ENCODE data around the gene DENND2C. TPM values are rescaled to one million over a fixed set of nuclear protein-coding genes. Genes with fewer than 3 reads are reported as not detected.

DENND2C gene
- polyA plus RNA-seq, 1 donor from 2014 or later = 0.26 TPM

GRCh38 chr1:114677691-114678090 lies 7.8 kb upstream of the DENND2C start:
- no peak overlapping the region for H2AFZ ChIP-seq (ENCODE audit: low read depth, low read length)
- H3K4me2 ChIP-seq (ENCODE audit: low read length) = no peak overlapping the region
- TF ChIP-seq EP300 (conservative IDR thresholded peaks at IDR 0.05; ENCODE audit: poor library complexity, severe bottlenecking) (no peak), SMC3 (conservative IDR thresholded peaks at IDR 0.05; ENCODE audit: poor library complexity) (no peak), POLR2AphosphoS5 (IDR thresholded peaks at IDR 0.05) (no peak), REST (IDR thresholded peaks at IDR 0.05; ENCODE audit: borderline replicate concordance) (no peak), RAD21 (conservative IDR thresholded peaks at IDR 0.05) (no peak), TAF1 (IDR thresholded peaks at IDR 0.05; ENCODE audit: low read depth) (no peak), EZH2 (IDR thresholded peaks at IDR 0.05; ENCODE audit: borderline replicate concordance, insufficient read depth, low read length, poor library complexity, severe bottlenecking) (no peak), MXI1 (conservative IDR thresholded peaks at IDR 0.05; ENCODE audit: poor library complexity, severe bottlenecking) (no peak)
- TF ChIP-seq, protein P1, sequence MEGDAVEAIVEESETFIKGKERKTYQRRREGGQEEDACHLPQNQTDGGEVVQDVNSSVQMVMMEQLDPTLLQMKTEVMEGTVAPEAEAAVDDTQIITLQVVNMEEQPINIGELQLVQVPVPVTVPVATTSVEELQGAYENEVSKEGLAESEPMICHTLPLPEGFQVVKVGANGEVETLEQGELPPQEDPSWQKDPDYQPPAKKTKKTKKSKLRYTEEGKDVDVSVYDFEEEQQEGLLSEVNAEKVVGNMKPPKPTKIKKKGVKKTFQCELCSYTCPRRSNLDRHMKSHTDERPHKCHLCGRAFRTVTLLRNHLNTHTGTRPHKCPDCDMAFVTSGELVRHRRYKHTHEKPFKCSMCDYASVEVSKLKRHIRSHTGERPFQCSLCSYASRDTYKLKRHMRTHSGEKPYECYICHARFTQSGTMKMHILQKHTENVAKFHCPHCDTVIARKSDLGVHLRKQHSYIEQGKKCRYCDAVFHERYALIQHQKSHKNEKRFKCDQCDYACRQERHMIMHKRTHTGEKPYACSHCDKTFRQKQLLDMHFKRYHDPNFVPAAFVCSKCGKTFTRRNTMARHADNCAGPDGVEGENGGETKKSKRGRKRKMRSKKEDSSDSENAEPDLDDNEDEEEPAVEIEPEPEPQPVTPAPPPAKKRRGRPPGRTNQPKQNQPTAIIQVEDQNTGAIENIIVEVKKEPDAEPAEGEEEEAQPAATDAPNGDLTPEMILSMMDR (IDR thresholded peaks at IDR 0.05; ENCODE audit: poor library complexity, severe bottlenecking) = no peak
- H4K20me1 ChIP-seq (ENCODE audit: insufficient read depth) = no peaks in the 10 kb centered on the region
- H3K36me3 ChIP-seq (ENCODE audit: insufficient read depth, low read length) = no peaks in the 10 kb centered on the region
- H3K27me3 ChIP-seq (ENCODE audit: insufficient read depth, low read depth, low read length) = no peaks in the 10 kb centered on the region
- no peak overlapping the region for H3K27ac ChIP-seq (ENCODE audit: low read length)
- H3K9me2 ChIP-seq (ENCODE audit: insufficient read depth, low read length) = no peaks in the 10 kb centered on the region
- H3K9ac ChIP-seq (ENCODE audit: low read length) = no peak overlapping the region
- H3F3A ChIP-seq (ENCODE audit: insufficient read depth, low read length, poor library complexity, severe bottlenecking) = no peaks in the 10 kb centered on the region
- H3K9me3 ChIP-seq (ENCODE audit: low read length) = no peaks in the 10 kb centered on the region
- H3K79me2 ChIP-seq (replicated peaks; ENCODE audit: insufficient read depth, low read length) = no peaks in the 10 kb centered on the region
- H3K4me3 ChIP-seq (ENCODE audit: low read length) = no peak overlapping the region

GRCh38 chr1:114676115-114676514 lies 6.3 kb upstream of the DENND2C start:
- Histone ChIP-seq H4K20me1 (ENCODE audit: insufficient read depth) (no peaks in the 10 kb centered on the region), H3K4me3 (ENCODE audit: low read length) (no peak overlapping the region), H3F3A (ENCODE audit: insufficient read depth, low read length, poor library complexity, severe bottlenecking) (no peaks in the 10 kb centered on the region), H3K27me3 (ENCODE audit: insufficient read depth, low read depth, low read length) (no peaks in the 10 kb centered on the region), H3K79me2 (replicated peaks; ENCODE audit: insufficient read depth, low read length) (no peaks in the 10 kb centered on the region), H3K36me3 (ENCODE audit: insufficient read depth, low read length) (no peaks in the 10 kb centered on the region), H3K9me2 (ENCODE audit: insufficient read depth, low read length) (no peaks in the 10 kb centered on the region), H2AFZ (ENCODE audit: low read depth, low read length) (no peak overlapping the region), H3K4me2 (ENCODE audit: low read length) (no peak overlapping the region), H3K9ac (ENCODE audit: low read length) (no peak overlapping the region), H3K9me3 (ENCODE audit: low read length) (no peaks in the 10 kb centered on the region), H3K27ac (ENCODE audit: low read length) (no peak overlapping the region)
- TF ChIP-seq POLR2AphosphoS5 (IDR thresholded peaks at IDR 0.05) (no peak), EP300 (conservative IDR thresholded peaks at IDR 0.05; ENCODE audit: poor library complexity, severe bottlenecking) (no peak), REST (IDR thresholded peaks at IDR 0.05; ENCODE audit: borderline replicate concordance) (no peak), TAF1 (IDR thresholded peaks at IDR 0.05; ENCODE audit: low read depth) (no peak), RAD21 (conservative IDR thresholded peaks at IDR 0.05) (no peak), SMC3 (conservative IDR thresholded peaks at IDR 0.05; ENCODE audit: poor library complexity) (no peak), MXI1 (conservative IDR thresholded peaks at IDR 0.05; ENCODE audit: poor library complexity, severe bottlenecking) (no peak), EZH2 (IDR thresholded peaks at IDR 0.05; ENCODE audit: borderline replicate concordance, insufficient read depth, low read length, poor library complexity, severe bottlenecking) (no peak)
- TF ChIP-seq, protein P1 (IDR thresholded peaks at IDR 0.05; ENCODE audit: poor library complexity, severe bottlenecking) = no peak
